Measurements from ENCODE around the gene TEX55.
"Not testable (repeated sequence)": the region's sequence is repeated elsewhere in the genome, so short reads cannot be mapped to it uniquely, and the experiment has no call there.

Gene TEX55

DNA sequence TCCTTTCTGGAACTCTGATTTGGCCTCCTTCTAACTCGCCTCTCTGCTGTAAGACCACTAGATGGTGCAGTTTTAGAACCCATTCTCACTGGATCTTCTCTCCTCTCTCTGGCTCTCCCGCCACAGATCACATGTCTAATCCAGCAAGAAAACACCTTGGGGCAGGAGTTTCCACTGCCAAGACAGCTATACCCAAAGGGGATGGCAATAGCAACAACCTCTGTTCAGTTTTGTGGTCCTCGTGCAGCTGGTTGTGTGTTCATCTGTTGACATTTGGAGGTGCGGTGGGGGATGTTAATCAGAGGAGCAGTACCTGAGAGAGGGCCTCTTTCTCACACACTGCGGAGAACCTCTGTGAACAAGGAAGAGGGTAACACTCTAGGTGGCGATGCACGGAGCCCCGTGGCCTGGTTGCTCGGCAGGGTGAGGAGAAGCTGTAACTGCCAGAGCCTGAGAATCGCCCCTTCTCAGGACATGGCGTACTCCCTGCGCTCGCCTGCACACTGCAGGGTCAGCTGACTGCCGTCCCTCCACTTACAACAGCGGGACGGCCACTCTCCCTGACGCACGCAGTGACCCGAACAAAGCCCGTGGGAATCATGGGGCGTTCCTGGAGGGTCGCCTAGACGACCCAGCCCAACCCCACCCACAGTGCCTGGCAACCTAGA is at the start of gene TEX55:
Gene TEX55, plus strand, starts transcription at position 666 of the 668 bp plus-strand sequence. CDS start 25 bp downstream, outside the sequence.
- DNase-seq (ENCODE audit: low read depth) = no peak

DNA sequence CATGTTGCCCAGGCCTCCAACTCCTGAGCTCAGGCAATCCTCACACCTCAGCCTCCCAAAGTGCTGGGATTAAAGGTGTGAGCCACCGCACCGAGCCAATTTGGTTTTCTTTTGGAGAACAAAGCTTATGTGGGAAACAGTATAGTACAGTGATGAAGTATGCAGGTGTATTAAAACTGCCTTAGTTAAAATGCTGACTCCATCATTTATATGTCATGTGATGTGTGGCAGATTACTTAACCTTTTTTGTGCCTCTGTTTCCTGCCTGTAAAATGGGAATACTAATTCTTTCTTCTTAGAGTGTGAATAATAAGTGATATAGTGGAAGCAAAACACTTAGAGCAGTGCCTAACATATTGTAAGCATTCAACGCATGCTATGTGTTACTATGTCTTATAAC is 48.0 kb upstream of the TEX55 start:
- DNase-seq (ENCODE audit: low read depth) = no peak

DNA sequence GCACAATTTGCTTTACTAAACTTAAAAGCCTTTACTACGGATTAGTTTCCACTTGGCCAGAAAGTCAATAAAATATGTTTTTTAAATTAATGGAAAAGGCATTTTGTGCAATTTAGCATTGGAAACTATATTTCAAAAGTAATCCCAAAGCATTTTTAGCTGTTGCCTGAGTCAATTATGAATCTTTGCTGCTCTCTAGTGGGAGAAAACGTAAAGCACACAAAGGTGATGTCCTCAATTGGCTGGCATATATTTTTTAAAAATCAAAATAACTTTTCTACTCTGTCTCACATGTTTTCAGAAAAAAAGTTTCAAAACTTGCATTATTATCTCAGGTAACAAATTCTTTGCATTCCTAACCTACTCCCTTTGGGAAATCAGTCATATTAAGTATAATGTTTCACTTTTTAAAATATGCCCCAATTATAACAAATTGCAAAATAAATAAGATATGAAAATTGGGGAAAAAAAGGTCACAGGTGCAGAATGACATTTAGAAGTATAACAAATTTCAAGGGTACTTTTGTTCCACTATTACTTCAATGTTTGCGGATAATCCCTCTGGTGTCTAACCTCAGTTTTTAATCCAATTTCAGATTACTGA is 47.2 kb upstream of the TEX55 start:
- DNase-seq (ENCODE audit: low read depth) = no peak

GRCh38 chr3:119099785-119100184 is 46.2 kb upstream of the TEX55 start:
- no peak for DNase-seq (ENCODE audit: low read depth)

DNA sequence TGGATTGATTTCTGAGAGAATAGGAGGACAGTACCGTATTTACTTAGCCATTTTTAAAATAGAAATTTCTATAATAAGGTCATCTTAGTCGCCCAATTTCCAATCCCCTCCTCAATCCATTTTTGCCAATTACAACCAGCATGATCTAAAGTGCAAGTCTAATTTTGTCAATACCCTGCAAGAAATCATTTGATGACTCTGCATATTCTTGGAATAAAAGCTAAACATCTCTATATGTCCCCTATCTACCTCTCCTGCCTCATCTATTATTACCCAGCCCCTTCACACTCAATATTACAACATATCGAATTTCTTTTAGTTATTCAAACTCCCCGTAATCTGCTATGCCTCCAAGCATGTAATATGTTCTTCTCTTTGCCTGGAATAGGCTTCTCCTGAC is 41.9 kb upstream of the TEX55 start:
- DNase-seq (ENCODE audit: low read depth) = no peak

- not testable (repeated sequence) for DNase-seq (ENCODE audit: low read depth)
Measured at GRCh38 chr3:119118330-119118729, 27.6 kb upstream of the TEX55 start.

GRCh38 chr3:119120480-119120879 is 25.5 kb upstream of the TEX55 start:
- no peak for DNase-seq (ENCODE audit: low read depth)

DNA sequence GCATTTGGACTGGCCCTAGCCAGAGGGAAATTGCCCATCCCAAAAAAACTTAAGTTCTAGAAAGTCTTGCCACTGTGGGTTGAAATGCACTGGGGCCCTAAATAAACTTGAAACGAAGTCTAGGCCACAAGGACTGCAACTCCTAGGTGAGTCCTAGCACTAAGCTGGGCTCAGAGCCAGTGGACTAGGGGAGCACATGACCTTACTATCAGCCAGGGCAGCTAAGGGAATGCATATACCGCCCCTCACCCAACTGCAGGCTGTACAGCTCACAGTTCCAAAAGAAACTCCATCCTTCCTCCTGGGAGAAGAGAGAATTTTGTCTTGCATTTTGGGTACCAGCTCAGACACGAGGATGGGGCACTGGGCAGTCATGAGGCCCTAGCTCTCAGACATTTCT is 23.6 kb upstream of the TEX55 start:
- no peak for DNase-seq (ENCODE audit: low read depth)

DNA sequence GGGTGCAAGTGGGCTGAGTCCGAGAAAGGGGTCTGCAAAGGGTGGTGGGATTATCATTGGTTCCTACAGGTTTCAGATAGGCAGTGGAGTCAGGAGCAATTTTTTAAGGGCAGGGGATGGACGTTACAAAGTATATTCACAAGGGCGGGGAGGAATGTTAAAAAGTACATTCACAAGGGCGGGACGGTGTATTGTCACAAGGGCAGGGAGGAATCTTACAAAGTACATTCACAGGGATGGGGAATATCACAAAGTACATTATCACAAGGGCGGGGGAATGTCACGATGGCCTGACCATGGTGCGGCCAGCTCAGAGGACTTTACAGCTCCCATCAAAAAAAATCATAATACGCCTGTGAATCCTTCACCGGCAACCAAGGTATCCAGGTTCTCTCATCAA is 20.6 kb upstream of the TEX55 start:
- no peak for DNase-seq (ENCODE audit: low read depth)

GRCh38 chr3:119125742-119126504 is 20.0 kb upstream of the TEX55 start:
- DNase-seq (ENCODE audit: low read depth) = no peak

DNA sequence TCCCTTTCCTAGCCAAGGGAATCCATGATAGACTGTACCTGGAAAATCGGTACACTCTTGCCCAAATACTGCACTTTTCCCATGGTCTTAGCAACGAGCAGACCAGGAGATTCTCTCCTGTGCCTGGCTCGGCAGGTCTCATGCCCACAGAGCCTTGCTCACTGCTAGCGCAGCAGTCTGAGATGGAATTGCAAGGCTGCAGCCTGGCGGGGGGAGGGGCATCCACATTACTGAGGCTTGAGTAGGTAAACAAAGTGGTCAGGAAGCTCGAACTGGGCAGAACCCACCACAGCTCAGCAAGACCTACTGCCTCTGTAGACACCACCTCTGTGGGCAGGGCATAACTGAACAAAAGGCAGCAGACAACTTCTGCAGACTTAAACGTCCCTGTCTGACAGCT is 15.7 kb upstream of the TEX55 start:
- DNase-seq (ENCODE audit: low read depth) = not testable (repeated sequence)

DNA sequence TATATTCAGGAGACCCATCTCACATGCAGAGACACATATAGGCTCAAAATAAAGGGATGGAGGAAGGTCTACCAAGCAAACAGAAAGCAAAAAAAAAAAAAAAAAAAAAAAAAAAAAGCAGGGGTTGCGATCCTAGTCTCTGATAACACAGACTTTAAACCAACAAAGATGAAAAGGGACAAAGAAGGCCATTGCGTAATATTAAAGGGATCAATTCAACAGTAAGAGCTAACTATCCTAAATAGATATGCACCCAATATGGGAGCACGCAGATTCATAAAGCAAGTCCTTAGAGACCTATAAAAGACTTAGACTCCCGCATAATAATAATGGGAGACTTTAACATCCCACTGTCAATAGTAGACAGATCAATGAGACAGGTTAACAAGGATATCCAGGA is 13.7 kb upstream of the TEX55 start:
- DNase-seq (ENCODE audit: low read depth) = not testable (repeated sequence)

GRCh38 chr3:119139360-119139759 is 6.6 kb upstream of the TEX55 start:
- DNase-seq (ENCODE audit: low read depth) = not testable (repeated sequence)

DNA sequence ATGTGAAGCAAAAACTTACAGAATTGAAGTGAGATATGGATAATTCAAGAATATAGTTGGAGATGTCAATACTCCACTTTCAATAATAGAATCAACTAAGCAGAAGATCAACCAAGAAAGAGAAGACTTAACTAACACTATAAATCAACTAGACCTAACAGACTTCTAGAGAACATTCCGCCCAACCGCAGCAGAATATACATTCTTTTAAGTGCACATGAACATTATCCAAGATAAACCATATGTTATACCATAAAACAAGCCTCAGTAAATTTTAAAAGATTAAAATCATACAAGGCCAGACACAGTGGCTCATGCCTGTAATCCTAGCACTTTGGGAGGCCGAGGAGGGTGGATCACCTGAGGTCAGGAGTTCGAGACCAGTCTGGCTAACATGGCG is 5.5 kb upstream of the TEX55 start:
- no peak for DNase-seq (ENCODE audit: low read depth)

DNA sequence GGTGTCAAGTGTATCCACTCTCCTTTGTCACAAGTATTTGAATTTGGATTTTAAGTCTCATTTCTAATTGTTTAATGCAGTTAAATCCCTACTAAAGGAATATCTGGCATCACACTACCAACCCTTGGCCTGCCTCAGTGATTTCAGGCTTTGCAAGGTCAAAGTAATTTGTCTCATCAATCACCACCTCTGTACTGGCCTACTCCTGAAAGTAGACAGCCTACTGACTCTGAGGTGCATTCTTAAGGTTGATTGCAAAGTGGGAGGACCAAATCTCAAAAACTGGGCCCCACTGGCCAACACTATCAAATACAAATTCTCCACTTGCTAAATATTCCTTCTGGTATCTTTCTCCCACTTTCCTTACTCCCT is 851 bp upstream of the TEX55 start:
- no peak for DNase-seq (ENCODE audit: low read depth)

- DNase-seq (ENCODE audit: low read depth) = no peak
Measured at GRCh38 chr3:119146578-119147375, 812 bp downstream of the TEX55 start.

GRCh38 chr3:119147494-119147893 is 1.5 kb downstream of the TEX55 start:
- DNase-seq (ENCODE audit: low read depth) = no peak

- peak; percentile 19 for DNase-seq (ENCODE audit: low read depth)
Measured at GRCh38 chr3:119148493-119149180, 2.7 kb downstream of the TEX55 start.

GRCh38 chr3:119149484-119149883 is 3.5 kb downstream of the TEX55 start:
- peak; percentile 31 for DNase-seq (ENCODE audit: low read depth)

DNA sequence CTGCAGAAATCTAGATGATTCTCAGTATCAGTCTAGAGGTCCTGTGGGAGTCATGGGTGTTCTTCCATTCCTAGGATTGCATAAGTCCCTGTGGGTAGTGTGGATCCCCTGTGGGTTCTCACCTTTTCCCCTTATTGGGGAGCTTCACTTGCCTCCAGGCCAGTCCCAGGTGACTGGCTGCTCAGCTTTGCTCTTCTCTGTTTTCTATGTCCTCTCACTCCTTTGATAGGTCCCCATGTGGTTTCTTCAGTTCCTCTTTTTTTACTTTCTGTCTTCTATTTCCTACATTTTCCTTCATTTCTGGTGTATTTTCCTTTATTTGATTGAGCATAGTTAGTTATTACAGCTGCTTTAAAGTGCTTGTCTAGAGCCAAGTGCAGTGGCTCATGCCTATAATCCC is 10.9 kb downstream of the TEX55 start:
- DNase-seq (ENCODE audit: low read depth) = no peak

DNA sequence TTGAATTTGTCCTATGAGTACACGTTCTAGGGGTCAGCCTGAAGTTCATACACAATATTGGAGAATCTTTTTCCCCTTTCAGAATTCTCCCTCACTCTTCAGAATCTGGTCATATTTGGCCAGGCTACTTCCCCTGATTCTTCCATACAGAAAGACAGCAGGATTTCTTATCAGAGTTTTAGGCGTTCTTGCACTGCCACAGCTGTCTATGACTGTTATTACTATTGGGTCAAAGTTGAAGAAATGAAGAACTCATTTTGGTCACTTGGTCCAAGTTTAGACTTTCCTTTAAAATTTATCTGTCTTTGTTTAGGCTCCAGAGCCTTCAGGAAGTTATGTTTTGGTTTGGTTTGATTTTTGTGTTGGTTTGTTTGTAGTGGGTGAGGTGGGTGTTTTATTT is 12.0 kb downstream of the TEX55 start:
- no peak for DNase-seq (ENCODE audit: low read depth)

GRCh38 chr3:119160361-119160760 is 14.4 kb downstream of the TEX55 start:
- DNase-seq (ENCODE audit: low read depth) = no peak
